ENCODE measurements around the gene SETBP1.

DNA sequence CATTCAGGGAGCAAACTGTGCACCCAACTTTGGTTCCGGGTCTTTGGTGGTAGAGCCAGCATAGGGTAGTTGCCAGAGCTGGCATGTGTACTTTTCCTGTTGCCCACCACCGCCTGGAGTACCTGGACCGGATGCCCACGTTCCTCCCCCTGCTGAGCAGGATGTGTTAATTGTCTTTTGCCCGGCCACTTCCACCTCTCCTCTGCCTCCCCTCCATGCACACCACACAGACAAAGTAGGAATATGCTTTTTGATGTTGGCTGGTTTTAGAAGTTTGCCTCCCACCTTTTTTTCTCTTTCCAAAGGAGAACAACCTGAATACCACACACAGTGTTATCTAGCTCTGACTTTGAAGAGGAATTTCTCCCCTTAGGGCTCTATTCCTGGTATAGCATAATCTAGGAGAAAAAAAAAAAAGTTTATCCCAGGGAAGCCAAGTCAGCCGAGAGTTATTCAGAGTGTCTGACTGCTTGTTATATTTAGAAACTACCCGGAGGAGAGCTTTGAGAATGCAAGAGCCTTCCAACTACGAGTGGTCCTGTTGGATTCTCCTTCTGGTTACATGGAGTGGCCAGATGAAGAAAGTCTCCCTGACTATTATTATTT lies 111.9 kb downstream of the SETBP1 start:
- TF ChIP-seq, protein P1, sequence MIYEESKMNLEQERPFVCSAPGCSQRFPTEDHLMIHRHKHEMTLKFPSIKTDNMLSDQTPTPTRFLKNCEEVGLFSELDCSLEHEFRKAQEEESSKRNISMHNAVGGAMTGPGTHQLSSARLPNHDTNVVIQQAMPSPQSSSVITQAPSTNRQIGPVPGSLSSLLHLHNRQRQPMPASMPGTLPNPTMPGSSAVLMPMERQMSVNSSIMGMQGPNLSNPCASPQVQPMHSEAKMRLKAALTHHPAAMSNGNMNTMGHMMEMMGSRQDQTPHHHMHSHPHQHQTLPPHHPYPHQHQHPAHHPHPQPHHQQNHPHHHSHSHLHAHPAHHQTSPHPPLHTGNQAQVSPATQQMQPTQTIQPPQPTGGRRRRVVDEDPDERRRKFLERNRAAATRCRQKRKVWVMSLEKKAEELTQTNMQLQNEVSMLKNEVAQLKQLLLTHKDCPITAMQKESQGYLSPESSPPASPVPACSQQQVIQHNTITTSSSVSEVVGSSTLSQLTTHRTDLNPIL (CRISPR knock-in tag; IDR thresholded peaks at IDR 0.05; ENCODE audit: low read depth), result no peak
- TF ChIP-seq, protein P2, sequence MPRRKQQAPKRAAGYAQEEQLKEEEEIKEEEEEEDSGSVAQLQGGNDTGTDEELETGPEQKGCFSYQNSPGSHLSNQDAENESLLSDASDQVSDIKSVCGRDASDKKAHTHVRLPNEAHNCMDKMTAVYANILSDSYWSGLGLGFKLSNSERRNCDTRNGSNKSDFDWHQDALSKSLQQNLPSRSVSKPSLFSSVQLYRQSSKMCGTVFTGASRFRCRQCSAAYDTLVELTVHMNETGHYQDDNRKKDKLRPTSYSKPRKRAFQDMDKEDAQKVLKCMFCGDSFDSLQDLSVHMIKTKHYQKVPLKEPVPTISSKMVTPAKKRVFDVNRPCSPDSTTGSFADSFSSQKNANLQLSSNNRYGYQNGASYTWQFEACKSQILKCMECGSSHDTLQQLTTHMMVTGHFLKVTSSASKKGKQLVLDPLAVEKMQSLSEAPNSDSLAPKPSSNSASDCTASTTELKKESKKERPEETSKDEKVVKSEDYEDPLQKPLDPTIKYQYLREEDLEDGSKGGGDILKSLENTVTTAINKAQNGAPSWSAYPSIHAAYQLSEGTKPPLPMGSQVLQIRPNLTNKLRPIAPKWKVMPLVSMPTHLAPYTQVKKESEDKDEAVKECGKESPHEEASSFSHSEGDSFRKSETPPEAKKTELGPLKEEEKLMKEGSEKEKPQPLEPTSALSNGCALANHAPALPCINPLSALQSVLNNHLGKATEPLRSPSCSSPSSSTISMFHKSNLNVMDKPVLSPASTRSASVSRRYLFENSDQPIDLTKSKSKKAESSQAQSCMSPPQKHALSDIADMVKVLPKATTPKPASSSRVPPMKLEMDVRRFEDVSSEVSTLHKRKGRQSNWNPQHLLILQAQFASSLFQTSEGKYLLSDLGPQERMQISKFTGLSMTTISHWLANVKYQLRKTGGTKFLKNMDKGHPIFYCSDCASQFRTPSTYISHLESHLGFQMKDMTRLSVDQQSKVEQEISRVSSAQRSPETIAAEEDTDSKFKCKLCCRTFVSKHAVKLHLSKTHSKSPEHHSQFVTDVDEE (CRISPR knock-in tag; IDR thresholded peaks at IDR 0.05), result no peak
- TF ChIP-seq ZFP3 (CRISPR knock-in tag; IDR thresholded peaks at IDR 0.05) (no peak), ZFP30 (CRISPR knock-in tag; IDR thresholded peaks at IDR 0.05) (no peak), ISL1 (CRISPR knock-in tag; IDR thresholded peaks at IDR 0.05) (no peak), RARB (CRISPR knock-in tag; IDR thresholded peaks at IDR 0.05) (no peak), ZC3H10 (CRISPR knock-in tag; IDR thresholded peaks at IDR 0.05) (no peak), TOX (CRISPR knock-in tag; IDR thresholded peaks at IDR 0.05; ENCODE audit: borderline replicate concordance) (no peak), ARNTL (CRISPR knock-in tag; IDR thresholded peaks at IDR 0.05; ENCODE audit: borderline replicate concordance, low read depth) (no peak)
- TF ChIP-seq, protein P3, sequence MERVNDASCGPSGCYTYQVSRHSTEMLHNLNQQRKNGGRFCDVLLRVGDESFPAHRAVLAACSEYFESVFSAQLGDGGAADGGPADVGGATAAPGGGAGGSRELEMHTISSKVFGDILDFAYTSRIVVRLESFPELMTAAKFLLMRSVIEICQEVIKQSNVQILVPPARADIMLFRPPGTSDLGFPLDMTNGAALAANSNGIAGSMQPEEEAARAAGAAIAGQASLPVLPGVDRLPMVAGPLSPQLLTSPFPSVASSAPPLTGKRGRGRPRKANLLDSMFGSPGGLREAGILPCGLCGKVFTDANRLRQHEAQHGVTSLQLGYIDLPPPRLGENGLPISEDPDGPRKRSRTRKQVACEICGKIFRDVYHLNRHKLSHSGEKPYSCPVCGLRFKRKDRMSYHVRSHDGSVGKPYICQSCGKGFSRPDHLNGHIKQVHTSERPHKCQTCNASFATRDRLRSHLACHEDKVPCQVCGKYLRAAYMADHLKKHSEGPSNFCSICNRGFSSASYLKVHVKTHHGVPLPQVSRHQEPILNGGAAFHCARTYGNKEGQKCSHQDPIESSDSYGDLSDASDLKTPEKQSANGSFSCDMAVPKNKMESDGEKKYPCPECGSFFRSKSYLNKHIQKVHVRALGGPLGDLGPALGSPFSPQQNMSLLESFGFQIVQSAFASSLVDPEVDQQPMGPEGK (CRISPR knock-in tag; IDR thresholded peaks at IDR 0.05; ENCODE audit: borderline replicate concordance), result no peak

Data from SK-N-SH treated with all-trans-retinoic acid at 6 μM for 48 hours (cell line).